IMR-90 (cell line): Measurements from ENCODE around the gene GFI1.

Experiments
- BHLHE40 ChIP-seq: fragments of 150-350 bp; IDR thresholded peaks from 2 replicates; pipeline ENCODE4 v1.6.1; 2016; ENCODE audit warnings: mild to moderate bottlenecking, low read depth, low read length
- CEBPB ChIP-seq: IDR thresholded peaks from 2 replicates; pipeline ENCODE4 v1.6.1; 2012; ENCODE audit warnings: low read depth, low read length, improper control_type of control experiment
- CHD1 ChIP-seq: IDR thresholded peaks from 2 replicates; pipeline ENCODE4 v1.6.1; 2012; ENCODE audit warnings: low read depth, low read length, improper control_type of control experiment
- CTCF ChIP-seq: conservative IDR thresholded peaks from 2 replicates; pipeline ENCODE4 v1.5.1; 2012; ENCODE audit warnings: mild to moderate bottlenecking, low read depth, low read length, improper control_type of control experiment
- ELK1 ChIP-seq: fragments of 150-350 bp; IDR thresholded peaks from 2 replicates; pipeline ENCODE4 v1.6.1; 2016; ENCODE audit warnings: low read depth, mild to moderate bottlenecking, low read length, moderate library complexity, borderline replicate concordance
- FOS ChIP-seq: fragments of 150-350 bp; IDR thresholded peaks from 2 replicates; pipeline ENCODE4 v1.6.1; 2016; ENCODE audit warnings: low read depth, low read length
- MAFK ChIP-seq: IDR thresholded peaks from 2 replicates; pipeline ENCODE4 v1.6.1; 2012; ENCODE audit warnings: low read depth, low read length, improper control_type of control experiment
- NFE2L2 ChIP-seq: fragments of 150-350 bp; IDR thresholded peaks from 2 replicates; pipeline ENCODE4 v1.6.1; 2016; ENCODE audit warnings: low read depth, mild to moderate bottlenecking, low read length
- POLR2A ChIP-seq: IDR thresholded peaks from 2 replicates; pipeline ENCODE4 v1.6.1; 2012; ENCODE audit warnings: mild to moderate bottlenecking, low read depth, low read length
- RFX5 ChIP-seq: IDR thresholded peaks from 2 replicates; pipeline ENCODE4 v1.8.0; 2012; ENCODE audit warnings: low read depth, mild to moderate bottlenecking, low read length, moderate library complexity
- SMC3 ChIP-seq: fragments of 150-350 bp; IDR thresholded peaks from 2 replicates; pipeline ENCODE4 v1.6.1; 2016; ENCODE audit warnings: low read depth, mild to moderate bottlenecking, antibody characterized with exemption, low read length, moderate library complexity
- USF2 ChIP-seq: fragments of 150-350 bp; IDR thresholded peaks from 2 replicates; pipeline ENCODE4 v1.6.1; 2017; ENCODE audit warnings: mild to moderate bottlenecking, antibody characterized with exemption, low read length, low read depth

DNA sequence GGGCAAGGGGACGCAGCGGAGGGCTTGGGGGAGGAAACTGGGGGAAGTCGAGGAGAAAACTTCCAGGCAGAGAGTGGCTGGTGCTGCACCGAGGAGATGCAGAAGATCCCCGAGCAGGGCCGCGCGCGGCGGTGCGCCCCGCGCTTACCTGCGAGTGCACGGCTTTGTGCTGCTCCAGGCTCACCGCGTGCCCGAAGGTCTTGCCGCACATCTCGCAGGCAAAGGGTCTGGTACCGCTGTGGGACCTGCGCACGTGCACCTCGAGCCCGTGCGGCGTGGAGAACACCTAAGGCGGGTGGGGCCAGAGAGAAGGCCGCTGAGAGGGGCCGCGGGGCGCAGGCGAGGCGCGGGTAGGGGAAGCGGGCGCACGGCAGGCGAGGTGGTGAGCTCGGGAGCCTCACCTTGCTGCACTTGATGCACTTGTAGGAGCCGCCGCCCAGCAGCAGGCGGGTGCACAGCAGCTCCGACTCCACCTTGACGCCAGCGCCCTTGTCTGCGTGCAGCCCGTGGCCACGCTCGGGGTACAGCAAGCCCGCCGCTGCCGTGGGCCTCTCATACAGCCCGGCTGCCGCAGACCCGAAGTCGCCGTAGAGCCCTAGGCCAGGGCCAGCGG, 6.4 kb downstream of the GFI1 start:
- TF ChIP-seq POLR2A (no peak), SMC3 (no peak), CEBPB (no peak), CHD1 (no peak), USF2 (no peak), CTCF (no peak), RFX5 (no peak), BHLHE40 (no peak), ELK1 (no peak), NFE2L2 (no peak), FOS (no peak), MAFK (no peak)
